EH (cell line): ENCODE data around the gene HSPA12B.

Experiments used
- DNase-seq: peaks from one replicate; pipeline ENCODE4 v3.0.0-alpha.2; 2015; ENCODE audit warnings: low read depth

Gene HSPA12B

GRCh38 chr20:3705491-3705969, 27.0 kb upstream of the HSPA12B start:
- no peak for DNase-seq

- no peak for DNase-seq
Measured at GRCh38 chr20:3705970-3706739, 26.3 kb upstream of the HSPA12B start.

DNA sequence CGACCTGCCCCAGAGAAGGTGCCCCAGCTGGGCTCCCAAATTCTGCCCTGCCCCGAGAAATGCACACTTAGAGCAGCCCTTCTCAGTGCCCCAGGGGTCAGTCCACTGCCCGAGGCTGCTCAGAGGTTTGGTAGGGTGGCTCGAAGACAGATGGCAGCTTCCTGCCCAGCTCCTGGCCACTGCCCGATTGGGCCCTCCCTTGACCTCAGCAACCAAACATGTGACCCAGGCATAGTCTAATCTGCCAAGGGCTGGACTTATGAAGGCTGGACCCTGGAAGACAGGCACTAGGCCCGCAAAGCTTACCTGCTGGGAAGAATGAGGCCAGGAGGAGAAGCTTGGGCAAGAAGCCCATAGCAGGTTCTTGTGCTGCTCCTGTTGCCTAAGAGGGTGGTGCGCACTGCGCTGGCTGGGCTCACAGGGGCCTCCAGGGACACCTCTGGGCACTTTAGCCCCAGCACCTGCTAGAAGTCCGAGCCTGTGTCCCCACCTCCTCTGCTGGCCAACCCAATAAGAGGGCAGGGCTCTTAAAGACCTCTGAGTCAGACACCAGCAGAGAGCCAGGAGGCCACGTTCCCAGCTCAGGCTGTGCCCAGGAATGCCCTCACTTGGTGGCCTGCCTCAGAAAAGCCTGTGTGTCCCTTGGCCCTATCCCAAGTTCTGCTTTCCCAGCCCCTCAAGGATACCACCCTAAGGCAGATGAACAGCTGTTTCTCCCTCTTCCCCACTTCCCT, 25.5 kb upstream of the HSPA12B start:
- DNase-seq = peak; percentile 73

DNA sequence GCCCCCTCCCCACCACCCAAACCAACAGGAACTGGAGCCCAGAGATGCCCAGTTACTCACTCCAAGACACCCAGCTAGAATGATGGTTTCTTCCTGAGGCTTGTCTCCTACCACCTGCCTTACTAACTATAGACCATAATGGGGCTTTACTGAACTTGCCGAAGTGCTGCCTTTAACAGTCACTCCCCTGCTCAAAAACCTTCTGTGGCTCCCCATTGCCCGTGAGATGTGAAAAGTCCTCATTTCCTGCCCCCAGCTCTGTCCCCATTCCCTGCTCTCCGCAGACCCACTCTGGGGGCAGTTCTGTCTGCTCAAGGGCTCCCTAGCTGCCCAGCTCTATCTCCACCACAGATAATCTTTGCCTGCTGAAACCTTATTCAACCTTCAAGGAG, 25.0 kb upstream of the HSPA12B start:
- DNase-seq = no peak

DNA sequence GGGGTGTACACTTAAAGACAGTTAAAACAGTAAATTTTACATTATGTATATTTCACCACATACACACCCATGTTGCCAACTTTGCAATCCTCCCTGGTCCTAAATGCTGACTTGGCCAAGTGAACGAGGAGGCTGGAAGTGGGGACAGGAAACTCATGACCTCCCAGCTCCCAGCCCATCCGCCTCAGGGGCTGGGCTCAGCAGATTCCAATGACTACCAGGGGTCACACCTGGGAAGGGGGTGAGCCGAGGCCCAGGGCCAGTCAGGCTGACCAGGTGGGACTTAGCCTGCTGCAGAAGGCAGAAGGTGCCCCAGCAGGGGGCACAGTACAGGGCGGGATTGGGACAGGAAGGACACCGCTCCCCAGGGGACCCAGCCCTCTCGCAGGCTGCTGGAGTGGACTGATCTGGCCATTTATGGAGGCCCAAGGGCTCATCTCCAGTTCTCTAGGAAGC, 22.4 kb upstream of the HSPA12B start:
- DNase-seq = no peak

DNA sequence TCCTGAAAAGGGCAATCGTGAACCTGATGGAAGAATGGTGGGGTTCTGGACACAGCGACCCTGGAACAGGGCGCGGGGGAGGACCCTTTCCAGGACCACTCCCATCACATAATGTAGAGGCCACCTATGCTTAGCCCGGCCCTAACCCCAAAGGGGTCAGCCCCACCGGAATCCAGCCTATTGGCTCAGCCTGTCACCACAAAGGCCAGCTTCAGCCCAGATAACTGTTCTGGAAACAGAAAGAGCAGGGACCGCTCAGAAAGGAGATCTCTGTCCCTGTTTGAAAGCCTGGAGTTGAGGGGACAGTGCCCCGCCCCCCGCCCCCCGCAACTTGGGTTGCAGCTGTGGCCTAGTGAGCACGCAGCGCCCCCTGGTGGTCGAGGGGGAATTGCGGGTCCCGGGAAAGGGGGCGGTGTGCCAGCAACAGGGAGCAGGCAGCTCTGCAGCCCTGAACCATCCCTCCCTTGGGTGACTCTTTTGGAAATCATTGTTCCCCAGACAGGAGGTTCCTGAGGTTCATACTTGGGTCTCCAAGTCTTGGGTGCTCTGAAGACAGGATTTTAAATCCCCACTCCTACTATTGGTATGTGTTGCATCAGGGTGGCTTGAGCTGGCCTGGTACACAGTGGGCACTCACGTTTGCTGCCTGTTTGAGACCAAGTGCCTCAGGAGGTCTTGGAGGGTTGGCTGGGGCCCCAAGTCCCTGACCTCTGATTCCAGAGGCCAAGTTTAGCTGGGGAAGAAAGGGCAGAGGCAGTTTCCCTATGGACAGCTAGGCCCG, 21.6 kb upstream of the HSPA12B start:
- DNase-seq = peak; percentile 59

GRCh38 chr20:3711484-3711941, 21.0 kb upstream of the HSPA12B start:
- no peak for DNase-seq

GRCh38 chr20:3712279-3712873, 20.1 kb upstream of the HSPA12B start, which contains the start of gene SIGLEC1:
Gene SIGLEC1 (minus strand): TSS chr20:3712600. CDS start chr20:3707128, 5,472 bp downstream.
- no peak for DNase-seq

DNA sequence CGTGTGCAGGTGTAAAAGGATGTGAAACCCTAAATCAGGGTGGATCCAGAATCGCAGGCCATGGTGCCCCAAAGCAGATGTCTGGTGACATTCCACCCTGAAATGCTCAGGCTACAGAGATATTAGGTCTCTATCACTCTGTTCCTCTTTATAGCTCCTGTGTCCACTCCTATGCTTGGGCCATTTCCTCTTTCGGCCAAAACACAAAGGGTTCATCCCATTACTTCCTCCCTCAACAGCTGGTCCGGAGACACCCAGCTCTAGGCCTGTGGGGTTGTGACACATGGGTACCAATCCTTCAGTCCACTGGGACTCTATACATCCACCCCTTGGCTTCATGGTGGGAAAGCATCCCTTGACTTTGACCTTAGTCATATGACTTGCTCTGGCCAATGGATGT, 18.4 kb upstream of the HSPA12B start:
- DNase-seq = no peak

- DNase-seq = peak; percentile 60
Measured at GRCh38 chr20:3716195-3716834, 16.2 kb upstream of the HSPA12B start.

- DNase-seq = no peak
Measured at GRCh38 chr20:3719046-3719445, 13.4 kb upstream of the HSPA12B start.

DNA sequence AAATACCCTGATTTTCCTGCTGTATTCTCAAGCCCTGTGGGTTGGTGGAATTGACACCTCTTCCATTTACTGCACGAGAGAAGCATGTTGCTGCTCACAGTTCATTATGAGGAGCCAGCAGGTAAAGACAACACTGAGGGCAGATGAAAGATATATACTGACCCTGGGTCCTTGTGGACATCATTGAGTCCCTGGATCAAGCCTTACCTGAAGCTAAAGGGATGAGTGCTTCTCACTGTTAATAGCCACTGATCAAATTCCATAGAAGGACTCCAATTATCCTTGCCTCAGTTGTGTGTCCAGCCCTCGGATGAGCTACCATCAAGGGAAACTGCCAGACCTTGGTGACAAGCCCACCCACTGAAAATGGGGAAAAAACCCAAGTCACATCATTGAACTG, 12.4 kb upstream of the HSPA12B start:
- no peak for DNase-seq

- no peak for DNase-seq
Measured at GRCh38 chr20:3720626-3721025, 11.9 kb upstream of the HSPA12B start.

GRCh38 chr20:3721912-3722311, 10.6 kb upstream of the HSPA12B start:
- DNase-seq = no peak

- no peak for DNase-seq
Measured at GRCh38 chr20:3723284-3723683, 9.2 kb upstream of the HSPA12B start.

GRCh38 chr20:3724356-3724755, 8.1 kb upstream of the HSPA12B start:
- no peak for DNase-seq

- DNase-seq = peak; percentile 61
Measured at GRCh38 chr20:3727401-3728021, 5.0 kb upstream of the HSPA12B start.

- DNase-seq = no peak
Measured at GRCh38 chr20:3728354-3728753, 4.1 kb upstream of the HSPA12B start.

GRCh38 chr20:3728876-3729275, 3.6 kb upstream of the HSPA12B start:
- no peak for DNase-seq

DNA sequence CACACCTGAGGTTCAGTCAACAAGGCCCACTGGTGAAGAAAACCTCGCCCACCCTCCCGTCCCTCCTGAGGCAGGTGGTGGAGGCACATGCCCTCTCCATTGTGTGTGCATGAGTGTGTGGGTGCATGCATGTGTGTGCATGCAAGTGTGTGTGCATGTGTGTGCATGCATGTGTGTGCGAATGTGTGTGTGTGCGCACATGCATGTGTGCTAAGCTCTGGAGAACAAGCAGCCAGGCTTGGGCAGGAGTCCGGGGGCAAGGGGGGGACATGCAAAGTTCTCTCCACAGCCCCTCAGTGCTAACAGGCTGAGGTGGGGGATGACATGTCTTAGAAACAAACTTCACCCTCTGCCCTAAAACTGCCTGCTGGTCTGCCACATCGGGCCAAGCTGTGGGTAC, 3.1 kb upstream of the HSPA12B start:
- no peak for DNase-seq
